Mesendoderm (in vitro differentiated cells): Measurements from ENCODE around the gene APC2.

Experiments used
- DNase-seq: peaks from one replicate; pipeline ENCODE4 v3.0.0; 2013
- H2AK5ac ChIP-seq: 2 replicates; pipeline ENCODE4 v1.6.1; 2013; ENCODE audit warnings: low read length, inconsistent platforms
- H2BK120ac ChIP-seq: 2 replicates; pipeline ENCODE4 v1.6.1; 2013; ENCODE audit warnings: low read depth, mild to moderate bottlenecking, low read length, moderate library complexity, mixed read lengths
- H2BK15ac ChIP-seq: replicated peaks from 2 replicates; pipeline ENCODE4 v1.6.1; 2013; ENCODE audit warnings: low read depth, mild to moderate bottlenecking, moderate library complexity
- H2BK5ac ChIP-seq: 2 replicates; pipeline ENCODE4 v1.6.1; 2013; ENCODE audit warnings: low read length, inconsistent platforms
- H3K18ac ChIP-seq: 2 replicates; pipeline ENCODE4 v1.6.1; 2013; ENCODE audit warnings: mild to moderate bottlenecking, low read length, mixed read lengths
- H3K23ac ChIP-seq: one replicate; pipeline ENCODE4 v1.6.1; 2013; ENCODE audit warnings: low read length
- H3K27ac ChIP-seq: 2 replicates; pipeline ENCODE4 v1.5.1; 2013; ENCODE audit warnings: low read depth, mild to moderate bottlenecking, inconsistent platforms, low read length, moderate library complexity
- H3K27me3 ChIP-seq: 2 replicates; pipeline ENCODE4 v1.6.1; 2013; ENCODE audit warnings: low read length, control low read depth, mild to moderate bottlenecking, inconsistent platforms; ENCODE audit not compliant: insufficient read depth, poor library complexity
- H3K36me3 ChIP-seq: 2 replicates; pipeline ENCODE4 v1.6.1; 2013; ENCODE audit warnings: low read length, inconsistent platforms; ENCODE audit not compliant: control insufficient read depth, insufficient read depth
- H3K4ac ChIP-seq: one replicate; pipeline ENCODE4 v1.6.1; 2013; ENCODE audit warnings: low read depth, mild to moderate bottlenecking, low read length, moderate library complexity
- H3K4me1 ChIP-seq: 2 replicates; pipeline ENCODE4 v1.6.1; 2013; ENCODE audit warnings: low read depth, low read length, inconsistent platforms; ENCODE audit not compliant: control insufficient read depth
- H3K4me2 ChIP-seq: 2 replicates; pipeline ENCODE4 v1.6.1; 2013; ENCODE audit warnings: low read length
- H3K4me3 ChIP-seq: 2 replicates; pipeline ENCODE4 v1.5.1; 2013; ENCODE audit warnings: mild to moderate bottlenecking, low read length
- H3K56ac ChIP-seq: one replicate; pipeline ENCODE4 v1.6.1; 2013; ENCODE audit warnings: low read length
- H3K79me1 ChIP-seq: 2 replicates; pipeline ENCODE4 v1.6.1; 2013; ENCODE audit warnings: low read length, inconsistent platforms
- H3K79me2 ChIP-seq: 2 replicates; pipeline ENCODE4 v1.6.1; 2013; ENCODE audit warnings: mild to moderate bottlenecking, low read length; ENCODE audit not compliant: control insufficient read depth, insufficient read depth
- H3K9ac ChIP-seq: 2 replicates; pipeline ENCODE4 v1.6.1; 2013; ENCODE audit warnings: low read length, inconsistent platforms
- H4K5ac ChIP-seq: one replicate; pipeline ENCODE4 v1.6.1; 2013; ENCODE audit warnings: low read length
- H4K8ac ChIP-seq: one replicate; pipeline ENCODE4 v1.6.1; 2013; ENCODE audit warnings: low read depth, mild to moderate bottlenecking, control low read depth, low read length, moderate library complexity
- WGBS: extraction: QIAGEN DNeasy Blood & Tissue Kit; methylation state at CpG from one replicate; pipeline ENCODE4 v1.1.7; 2013; ENCODE audit warnings: low lambda C conversion rate, missing lambda C conversion rate; ENCODE audit not compliant: insufficient coverage; ENCODE audit errors: extremely low coverage; 5-methylcytosine and 5-hydroxymethylcytosine counted together

APC2 gene

DNA sequence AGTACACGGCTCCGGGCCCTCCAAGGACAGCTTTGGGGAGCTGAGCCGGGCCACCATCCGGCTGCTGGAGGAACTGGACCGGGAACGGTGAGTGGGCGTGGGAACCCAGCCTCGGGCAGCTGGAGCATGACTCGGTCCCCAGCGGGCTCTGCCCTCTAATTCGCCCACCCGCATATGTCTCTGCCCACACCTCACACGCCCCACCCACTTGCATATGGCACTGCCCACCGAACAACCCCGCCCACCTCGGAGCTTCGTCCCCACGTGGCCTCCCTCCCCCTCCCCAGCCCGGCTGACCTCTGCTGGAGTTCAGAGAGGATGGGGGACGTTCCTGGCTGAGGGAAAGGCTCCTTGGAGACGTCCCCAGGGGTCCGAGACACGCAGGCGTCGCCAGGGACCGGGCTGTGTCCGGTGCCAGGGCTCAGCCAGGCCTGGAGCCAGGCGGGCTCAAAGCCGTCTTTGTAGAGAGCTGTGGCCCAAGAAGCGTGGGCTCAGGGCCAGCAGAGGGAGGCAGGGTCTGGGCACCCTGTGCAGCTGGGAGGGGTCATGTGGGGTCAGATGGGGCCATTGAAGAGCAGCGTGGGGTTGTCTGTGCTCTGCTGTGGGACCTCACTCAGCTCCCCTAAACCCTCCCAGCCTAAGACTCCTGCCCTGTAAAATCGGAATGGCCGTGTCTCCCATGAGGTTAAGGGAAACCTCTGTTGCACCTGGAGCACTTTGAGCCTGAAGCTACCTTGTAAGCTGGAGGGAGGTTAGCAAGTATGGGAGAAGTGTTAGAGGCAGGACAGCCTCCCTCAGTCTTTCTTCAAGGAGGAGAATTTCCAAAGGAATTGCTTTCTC lies 3.8 kb downstream of the APC2 start:
- Histone ChIP-seq H2AK5ac (no peak overlapping the region), H3K18ac (no peak overlapping the region), H3K27ac (no peak overlapping the region), H2BK5ac (no peak overlapping the region), H4K8ac (no peak overlapping the region), H3K4ac (no peak overlapping the region), H3K4me1 (no peaks in the 10 kb centered on the region), H3K27me3 (peaks cover 17% of the 10 kb centered on the region), H2BK120ac (no peak overlapping the region), H3K4me2 (no peak overlapping the region), H3K9ac (no peak overlapping the region), H3K4me3 (no peak overlapping the region), H3K79me1 (no peaks in the 10 kb centered on the region), H3K23ac (no peak overlapping the region), H2BK15ac (no peak overlapping the region), H3K56ac (no peak overlapping the region), H4K5ac (no peak overlapping the region), H3K36me3 (no peaks in the 10 kb centered on the region), H3K79me2 (no peaks in the 10 kb centered on the region)
- no peak for DNase-seq
- WGBS, result no CpG with 5 or more reads among the region's 33 CpGs

DNA sequence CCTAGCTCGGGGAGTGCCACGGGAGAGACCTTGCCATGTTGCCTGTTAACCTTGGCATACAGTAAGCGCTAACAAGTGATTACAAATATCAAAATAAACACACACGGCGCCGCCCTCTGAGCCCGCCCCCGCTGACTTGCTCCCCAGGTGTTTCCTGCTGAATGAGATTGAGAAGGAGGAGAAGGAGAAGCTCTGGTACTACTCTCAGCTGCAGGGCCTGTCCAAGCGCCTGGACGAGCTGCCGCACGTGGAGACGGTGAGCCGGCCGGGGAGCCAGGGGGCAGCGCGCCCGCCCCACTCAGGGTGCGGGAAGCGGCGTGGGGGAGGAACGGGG lies 5.0 kb downstream of the APC2 start:
- H3K18ac ChIP-seq, result no peak overlapping the region
- no peak for DNase-seq
- no peaks in the 10 kb centered on the region for H3K36me3 ChIP-seq
- H2BK15ac ChIP-seq, result no peak overlapping the region
- no peaks in the 10 kb centered on the region for H3K79me2 ChIP-seq
- H3K56ac ChIP-seq, result no peak overlapping the region
- no peak overlapping the region for H3K23ac ChIP-seq
- no peak overlapping the region for H2BK120ac ChIP-seq
- no peaks in the 10 kb centered on the region for H3K79me1 ChIP-seq
- no peak overlapping the region for H2BK5ac ChIP-seq
- no peak overlapping the region for H3K9ac ChIP-seq
- H3K4me1 ChIP-seq, result no peaks in the 10 kb centered on the region
- no peak overlapping the region for H3K4me2 ChIP-seq
- no peak overlapping the region for H4K5ac ChIP-seq
- no peak overlapping the region for H2AK5ac ChIP-seq
- peaks cover 8% of the 10 kb centered on the region for H3K27me3 ChIP-seq
- no peak overlapping the region for H3K27ac ChIP-seq
- no peak overlapping the region for H4K8ac ChIP-seq
- H3K4me3 ChIP-seq, result no peak overlapping the region
- no peak overlapping the region for H3K4ac ChIP-seq
- WGBS, result no CpG with 5 or more reads among the region's 22 CpGs

DNA sequence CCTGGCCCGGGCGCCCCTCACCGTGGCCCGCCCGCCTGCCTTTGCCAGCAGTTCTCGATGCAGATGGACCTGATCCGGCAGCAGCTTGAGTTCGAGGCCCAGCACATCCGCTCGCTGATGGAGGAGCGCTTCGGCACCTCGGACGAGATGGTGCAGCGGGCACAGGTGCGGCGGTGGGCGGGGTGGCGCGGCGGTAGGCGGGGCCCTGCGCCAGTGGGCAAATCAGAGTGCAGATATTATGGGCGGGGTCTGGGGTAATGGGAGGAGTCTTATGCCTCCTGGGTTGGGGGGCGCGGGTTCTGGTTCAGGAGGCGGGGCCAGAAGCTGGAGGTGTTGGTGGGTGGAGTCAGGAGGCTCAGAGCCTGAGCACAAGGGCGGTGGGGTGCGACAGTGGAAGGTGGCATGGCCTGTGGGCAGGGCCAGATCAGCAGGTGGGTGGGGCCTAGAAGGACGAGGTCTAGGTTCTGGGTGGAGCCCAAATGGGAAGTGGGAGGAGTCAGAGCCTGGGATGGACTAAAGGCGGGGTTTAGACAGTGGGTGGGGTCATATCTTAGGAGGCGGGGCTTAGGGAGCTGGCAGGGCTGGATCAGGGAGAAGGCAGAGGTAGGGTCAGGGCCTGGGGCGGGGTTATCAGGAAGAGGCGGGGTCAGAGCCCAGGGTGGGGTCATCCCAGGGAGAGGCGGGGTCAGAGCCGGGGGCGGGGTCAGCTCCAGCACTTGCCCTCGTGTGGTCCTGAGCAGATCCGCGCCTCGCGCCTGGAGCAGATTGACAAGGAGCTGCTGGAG lies 5.6 kb downstream of the APC2 start:
- Histone ChIP-seq H3K36me3 (no peaks in the 10 kb centered on the region), H3K9ac (no peak overlapping the region), H3K4me1 (no peaks in the 10 kb centered on the region), H3K4me2 (no peak overlapping the region), H3K27me3 (peaks cover 3% of the 10 kb centered on the region), H3K79me1 (no peaks in the 10 kb centered on the region), H2BK15ac (no peak overlapping the region), H3K27ac (no peak overlapping the region), H3K4ac (no peak overlapping the region), H2BK120ac (no peak overlapping the region), H4K8ac (no peak overlapping the region), H4K5ac (no peak overlapping the region), H3K4me3 (no peak overlapping the region), H3K79me2 (no peaks in the 10 kb centered on the region), H3K18ac (no peak overlapping the region), H3K23ac (no peak overlapping the region), H2AK5ac (no peak overlapping the region), H3K56ac (no peak overlapping the region), H2BK5ac (no peak overlapping the region)
- no CpG with 5 or more reads among the region's 42 CpGs for WGBS
- DNase-seq, result peak; percentile 84

DNA sequence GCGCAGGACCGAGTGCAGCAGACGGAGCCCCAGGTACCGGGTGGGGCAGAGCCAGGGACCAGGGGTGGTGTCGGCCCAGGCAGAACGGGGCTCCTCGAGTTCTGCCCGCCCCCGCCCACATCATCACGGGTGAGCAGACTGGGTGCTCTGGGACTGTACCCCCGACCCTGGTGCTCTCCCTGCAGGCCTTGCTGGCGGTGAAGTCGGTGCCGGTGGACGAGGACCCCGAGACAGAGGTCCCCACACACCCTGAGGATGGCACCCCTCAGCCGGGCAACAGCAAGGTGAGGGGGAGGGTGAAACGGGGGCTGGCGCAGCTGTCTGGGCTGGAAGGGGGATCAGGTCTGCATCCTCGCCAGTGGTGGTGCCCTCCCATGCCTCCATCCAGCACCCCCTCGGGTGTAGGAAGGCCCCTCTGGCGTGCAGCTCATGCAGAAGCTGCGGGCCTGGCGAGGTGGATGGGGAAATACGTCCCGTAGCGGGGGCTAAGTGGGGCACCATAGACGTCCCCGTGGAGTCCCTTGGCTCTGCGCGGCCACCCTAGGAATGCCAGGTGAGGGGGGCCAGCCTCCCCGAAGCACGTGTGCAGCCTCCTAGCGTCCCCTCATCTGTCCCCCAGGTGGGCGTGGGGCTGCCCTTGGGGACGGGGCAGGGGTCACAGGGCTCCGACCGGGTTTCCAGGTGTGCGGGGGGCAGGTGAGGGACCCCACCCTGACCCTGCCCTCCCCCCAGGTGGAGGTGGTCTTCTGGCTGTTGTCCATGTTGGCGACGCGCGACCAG lies 6.4 kb downstream of the APC2 start:
- H3K27me3 ChIP-seq, result no peaks in the 10 kb centered on the region

DNA sequence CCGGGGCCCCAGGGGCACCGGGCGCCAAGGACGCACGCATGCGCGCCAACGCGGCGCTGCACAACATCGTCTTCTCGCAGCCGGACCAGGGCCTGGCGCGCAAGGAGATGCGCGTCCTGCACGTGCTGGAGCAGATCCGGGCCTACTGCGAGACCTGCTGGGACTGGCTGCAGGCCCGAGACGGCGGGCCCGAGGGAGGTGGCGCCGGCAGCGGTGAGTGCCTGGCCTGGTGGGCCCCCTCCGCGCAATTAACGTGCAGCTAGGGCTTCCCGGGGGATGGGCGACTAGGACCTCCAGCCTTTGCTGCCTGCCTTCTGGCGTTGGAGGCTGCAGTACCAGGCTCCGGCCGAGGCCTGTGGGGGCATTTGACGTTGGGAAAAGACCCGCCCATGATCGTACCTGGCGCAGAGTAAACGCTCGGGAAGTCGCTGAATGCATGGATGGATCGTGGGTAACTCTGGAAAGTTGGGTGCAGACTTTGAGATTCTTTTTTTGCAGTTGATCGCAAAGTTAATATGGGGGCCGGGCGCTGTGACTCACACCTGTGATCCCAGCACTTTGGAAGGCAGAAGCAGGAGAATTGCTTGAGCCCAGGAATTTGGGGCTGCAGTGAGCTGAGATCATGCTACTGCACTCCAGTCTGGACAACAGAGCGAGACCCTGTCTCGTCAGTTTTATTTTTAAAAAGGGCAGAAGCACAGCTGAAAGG lies 7.3 kb downstream of the APC2 start:
- DNase-seq, result peak; percentile 78
- whole genome bisulfite sequencing, result no CpG with 5 or more reads among the region's 48 CpGs

More for the DNA sequence above, 6.4 kb downstream of the APC2 start:
- H3K27ac ChIP-seq, result no peak overlapping the region
- no peaks in the 10 kb centered on the region for H3K4me1 ChIP-seq
- H4K5ac ChIP-seq, result no peak overlapping the region
- no CpG with 5 or more reads among the region's 43 CpGs for WGBS
- DNase-seq, result no peak
- no peak overlapping the region for H2BK5ac ChIP-seq
- H3K79me1 ChIP-seq, result no peaks in the 10 kb centered on the region
- no peak overlapping the region for H2AK5ac ChIP-seq
- H3K23ac ChIP-seq, result no peak overlapping the region
- no peaks in the 10 kb centered on the region for H3K36me3 ChIP-seq
- no peak overlapping the region for H3K9ac ChIP-seq
- no peak overlapping the region for H3K56ac ChIP-seq
- no peak overlapping the region for H2BK15ac ChIP-seq
- H3K4me3 ChIP-seq, result no peak overlapping the region
- no peak overlapping the region for H3K18ac ChIP-seq
- H4K8ac ChIP-seq, result no peak overlapping the region
- no peak overlapping the region for H3K4ac ChIP-seq
- no peaks in the 10 kb centered on the region for H3K79me2 ChIP-seq
- H3K4me2 ChIP-seq, result no peak overlapping the region
- no peak overlapping the region for H2BK120ac ChIP-seq

More for the DNA sequence above, 7.3 kb downstream of the APC2 start:
- Histone ChIP-seq H2BK15ac (no peak overlapping the region), H3K36me3 (no peaks in the 10 kb centered on the region), H2BK120ac (no peak overlapping the region), H4K5ac (no peak overlapping the region), H3K27me3 (no peaks in the 10 kb centered on the region), H3K18ac (no peak overlapping the region), H3K79me1 (no peaks in the 10 kb centered on the region), H3K4me3 (no peak overlapping the region), H4K8ac (no peak overlapping the region), H3K4me2 (no peak overlapping the region), H3K9ac (no peak overlapping the region), H3K23ac (no peak overlapping the region), H3K56ac (no peak overlapping the region), H3K27ac (no peak overlapping the region), H2BK5ac (no peak overlapping the region), H3K4me1 (no peaks in the 10 kb centered on the region), H3K4ac (no peak overlapping the region), H3K79me2 (no peaks in the 10 kb centered on the region), H2AK5ac (no peak overlapping the region)
